Duodenal mucosa (tissue), 2 donors: Measurements from ENCODE around the gene PPP1R14B.

Source experiments
- H3K27ac ChIP-seq: one replicate; pipeline ENCODE4 v1.7.0; 2013; ENCODE audit warnings: low read depth, low read length
- H3K27me3 ChIP-seq, 2 donors: one replicate each; pipeline ENCODE4 v1.7.0; 2013; ENCODE audit warnings: low read length in 2 of 2, control low read depth in 1 of 2; ENCODE audit not compliant: insufficient read depth in 2 of 2, control insufficient read depth in 1 of 2
- H3K36me3 ChIP-seq, 2 donors: one replicate each; pipeline ENCODE4 v1.7.0; 2013; ENCODE audit warnings: low read length in 2 of 2, control low read depth in 1 of 2; ENCODE audit not compliant: insufficient read depth in 2 of 2, control insufficient read depth in 1 of 2
- H3K4me1 ChIP-seq, 2 donors: one replicate each; pipeline ENCODE4 v1.7.0; 2013; ENCODE audit warnings: low read length in 2 of 2, control low read depth in 1 of 2; ENCODE audit not compliant: insufficient read depth in 2 of 2, control insufficient read depth in 1 of 2
- H3K4me3 ChIP-seq, 2 donors: one replicate each; pipeline ENCODE4 v1.7.0; 2013; ENCODE audit warnings: low read length in 2 of 2, low read depth in 1 of 2
- H3K9ac ChIP-seq, 2 donors: one replicate each; pipeline ENCODE4 v1.7.0; 2013; ENCODE audit warnings: low read length in 2 of 2, low read depth in 1 of 2
- H3K9me3 ChIP-seq, 2 donors: one replicate each; pipeline ENCODE4 v1.7.0; 2013; ENCODE audit warnings: low read length in 2 of 2, control low read depth in 1 of 2; ENCODE audit not compliant: control insufficient read depth in 1 of 2

PPP1R14B gene

GRCh38 chr11:64204080-64204440 lies 42.7 kb downstream of the PPP1R14B start:
- Histone ChIP-seq H3K9ac (no peak overlapping the region), H3K4me1 (peaks cover 33 to 38% of the 10 kb centered on the region in 2 donors), H3K4me3 (no peak overlapping the region), H3K36me3 (peaks cover 27 to 40% of the 10 kb centered on the region in 2 donors), H3K27me3 (no peaks in the 10 kb centered on the region), H3K9me3 (no peaks in the 10 kb centered on the region), H3K27ac (no peak overlapping the region)

GRCh38 chr11:64203421-64204079 lies 43.2 kb downstream of the PPP1R14B start:
- Histone ChIP-seq H3K27ac (no peak overlapping the region), H3K4me1 (peaks cover 33 to 38% of the 10 kb centered on the region in 2 donors), H3K4me3 (no peak overlapping the region), H3K27me3 (no peaks in the 10 kb centered on the region), H3K9me3 (no peaks in the 10 kb centered on the region), H3K36me3 (peaks cover 27 to 45% of the 10 kb centered on the region in 2 donors), H3K9ac (no peak overlapping the region)

GRCh38 chr11:64202992-64203391 lies 43.8 kb downstream of the PPP1R14B start:
- Histone ChIP-seq H3K4me3 (no peak overlapping the region), H3K27me3 (no peaks in the 10 kb centered on the region), H3K4me1 (peaks cover 33 to 38% of the 10 kb centered on the region in 2 donors), H3K36me3 (peaks cover 27 to 51% of the 10 kb centered on the region in 2 donors), H3K9ac (no peak overlapping the region), H3K9me3 (no peaks in the 10 kb centered on the region), H3K27ac (no peak overlapping the region)

GRCh38 chr11:64201543-64201942 lies 45.2 kb downstream of the PPP1R14B start:
- H3K36me3 ChIP-seq: peaks cover 40 to 65% of the 10 kb centered on the region in 2 donors
- H3K9ac ChIP-seq: no peak overlapping the region
- no peak overlapping the region for H3K27ac ChIP-seq
- H3K4me1 ChIP-seq: peaks cover 21 to 26% of the 10 kb centered on the region in 2 donors
- H3K27me3 ChIP-seq: no peaks in the 10 kb centered on the region
- no peaks in the 10 kb centered on the region for H3K9me3 ChIP-seq
- no peak overlapping the region for H3K4me3 ChIP-seq

- H3K4me3 ChIP-seq: no peak overlapping the region
- H3K36me3 ChIP-seq: peaks cover 60 to 89% of the 10 kb centered on the region in 2 donors
- H3K27ac ChIP-seq: no peak overlapping the region
Measured at GRCh38 chr11:64198511-64198910, 48.2 kb downstream of the PPP1R14B start.

GRCh38 chr11:64196626-64197025 lies 50.1 kb downstream of the PPP1R14B start:
- Histone ChIP-seq H3K4me1 (no peaks in the 10 kb centered on the region), H3K27ac (no peak overlapping the region), H3K9me3 (no peaks in the 10 kb centered on the region), H3K36me3 (peaks cover 55 to 84% of the 10 kb centered on the region in 2 donors), H3K4me3 (no peak overlapping the region), H3K27me3 (no peaks in the 10 kb centered on the region), H3K9ac (no peak overlapping the region)

More at GRCh38 chr11:64198511-64198910, 48.2 kb downstream of the PPP1R14B start:
- no peaks in the 10 kb centered on the region for H3K9me3 ChIP-seq
- no peaks in the 10 kb centered on the region for H3K4me1 ChIP-seq
- no peak overlapping the region for H3K9ac ChIP-seq
- H3K27me3 ChIP-seq: no peaks in the 10 kb centered on the region
